GM12878 (cell line): ENCODE measurements around the gene RNFT2. TPM values are rescaled to one million over a fixed set of nuclear protein-coding genes. Genes with fewer than 3 reads are reported as not detected.

Experiments used
- ATAC-seq: fragments of 200-7000 bp; cut with Tn5 transposase; 3 replicates; pipeline ENCODE4 v1.9.1; 2020; ENCODE audit warnings: mild to moderate bottlenecking, moderate library complexity
- BruUV-seq: library from RNA; stranded (reverse); fragments of 400-500 nt; replicated peaks from 2 replicates; lab custom pipeline; 2021; lab: Mats Ljungman, UMichigan
- CTCF ChIA-PET: fragments of 300-600 bp; sonication (Branson Sonifier 250); formaldehyde crosslinking; extraction: SDS; loops from one replicate; lab custom pipeline; 2021; ENCODE audit warnings: inconsistent platforms; lab: Yijun Ruan, JAX
- POLR2A ChIA-PET: fragments of 350-600 bp; formaldehyde crosslinking; extraction: SDS; loops from one replicate; lab custom pipeline; 2021; ENCODE audit warnings: inconsistent platforms; lab: Charles Lee
- RAD21 ChIA-PET: fragments of 300-600 bp; sonication (Branson Sonifier 250); formaldehyde crosslinking; loops from one replicate; lab custom pipeline; 2023; ENCODE audit warnings: antibody characterized with exemption; ENCODE audit not compliant: unreplicated experiment; lab: Charles Lee
- SMC1A ChIA-PET: fragments of 300-600 bp; sonication (Branson Sonifier 250); formaldehyde crosslinking; loops from one replicate; lab custom pipeline; 2023; ENCODE audit not compliant: unreplicated experiment, uncharacterized antibody; lab: Charles Lee
- DNase-seq: peaks from one replicate; pipeline ENCODE4 v3.0.0-alpha.2; 2011; ENCODE audit warnings: low read depth, low spot score
- FAIRE-seq: peaks from 3 replicates; lab custom pipeline; 2011; peaks lifted over from hg19 to GRCh38; lab: Jason Lieb, UNC
- H2AFZ ChIP-seq: 2 replicates; pipeline ENCODE4 v1.6.0; 2011; ENCODE audit warnings: low read depth, low read length, control low read depth; ENCODE audit not compliant: control insufficient read depth
- H3K27ac ChIP-seq: 2 replicates; pipeline ENCODE4 v1.5.1; 2011; ENCODE audit warnings: control low read depth; ENCODE audit not compliant: control insufficient read depth, insufficient read depth
- H3K27me3 ChIP-seq, 2 experiments: replicated peaks in 1 of 2; 2 replicates each; pipeline versions ENCODE4 v1.6.0 to v1.6.1; 2011; ENCODE audit warnings: low read length in 1 of 2; ENCODE audit not compliant: control insufficient read depth in 2 of 2, insufficient read depth in 2 of 2
- H3K36me3 ChIP-seq, 2 experiments: 2 replicates each; pipeline ENCODE4 v1.5.1; 2011; ENCODE audit warnings: low read length in 1 of 2; ENCODE audit not compliant: control insufficient read depth in 2 of 2, insufficient read depth in 2 of 2
- H3K4me1 ChIP-seq: 2 replicates; pipeline ENCODE4 v1.6.1; 2011; ENCODE audit warnings: mild to moderate bottlenecking, low read length, moderate library complexity, mixed read lengths; ENCODE audit not compliant: control insufficient read depth, insufficient read depth
- H3K4me2 ChIP-seq: 2 replicates; pipeline ENCODE4 v1.6.0; 2011; ENCODE audit warnings: control low read depth; ENCODE audit not compliant: control insufficient read depth, insufficient read depth
- H3K4me3 ChIP-seq: fragments of 200-600 bp; sonication (generic); 2 replicates; pipeline ENCODE4 v1.5.1; 2016
- H3K79me2 ChIP-seq: 2 replicates; pipeline ENCODE4 v1.6.0; 2011; ENCODE audit warnings: low read length; ENCODE audit not compliant: control insufficient read depth, insufficient read depth
- H3K9ac ChIP-seq: 2 replicates; pipeline ENCODE4 v1.8.0; 2011; ENCODE audit warnings: low read length, control low read depth, mixed read lengths; ENCODE audit not compliant: control insufficient read depth, insufficient read depth
- H3K9me3 ChIP-seq: replicated peaks from 3 replicates; pipeline ENCODE4 v1.5.1; 2011; ENCODE audit warnings: mild to moderate bottlenecking, low read length; ENCODE audit not compliant: control insufficient read depth, insufficient read depth
- H4K20me1 ChIP-seq: 2 replicates; pipeline ENCODE4 v1.6.0; 2011; ENCODE audit not compliant: control insufficient read depth, insufficient read depth
- BACH1 ChIP-seq: fragments of 450-650 bp; IDR thresholded peaks from 2 replicates; pipeline ENCODE4 v1.6.1; 2017; ENCODE audit warnings: mild to moderate bottlenecking, borderline replicate concordance
- BCL11A ChIP-seq: IDR thresholded peaks from 2 replicates; pipeline ENCODE4 v1.6.1; 2011; ENCODE audit warnings: low read depth, low read length
- CHD1 ChIP-seq: IDR thresholded peaks from 2 replicates; pipeline ENCODE4 v1.6.1; 2012; ENCODE audit warnings: low read depth, low read length, improper control_type of control experiment
- CREB1 ChIP-seq: IDR thresholded peaks from 2 replicates; pipeline ENCODE4 v1.6.1; 2012; ENCODE audit warnings: low read depth, mild to moderate bottlenecking, inconsistent platforms
- EED ChIP-seq: sonication (generic); IDR thresholded peaks from 2 replicates; pipeline ENCODE4 v1.6.1; 2016; ENCODE audit warnings: antibody characterized with exemption, low read depth
- ELK1 ChIP-seq: IDR thresholded peaks from 2 replicates; pipeline ENCODE4 v1.6.1; 2012; ENCODE audit warnings: low read depth, low read length, improper control_type of control experiment
- HDGF ChIP-seq: fragments of 450-650 bp; IDR thresholded peaks from 2 replicates; pipeline ENCODE4 v1.6.1; 2016; ENCODE audit warnings: antibody characterized with exemption
- KAT2A ChIP-seq: conservative IDR thresholded peaks from 2 replicates; pipeline ENCODE4 v1.6.1; 2011; ENCODE audit warnings: low read depth, low read length; ENCODE audit not compliant: control insufficient read depth
- NR2C1 ChIP-seq: fragments of 450-650 bp; IDR thresholded peaks from 2 replicates; pipeline ENCODE4 v1.6.1; 2017; ENCODE audit warnings: antibody characterized with exemption, mild to moderate bottlenecking, moderate library complexity
- NR2C2 ChIP-seq: IDR thresholded peaks from 2 replicates; pipeline ENCODE4 v1.6.1; 2011; ENCODE audit warnings: borderline replicate concordance, low read depth; ENCODE audit not compliant: control insufficient read depth, insufficient read length
- RAD21 ChIP-seq: IDR thresholded peaks from 2 replicates; pipeline ENCODE4 v1.6.1; 2011; ENCODE audit warnings: mild to moderate bottlenecking, low read depth, low read length, moderate library complexity; ENCODE audit not compliant: insufficient read depth
- REST ChIP-seq: IDR thresholded peaks from 2 replicates; pipeline ENCODE4 v1.6.1; 2012; ENCODE audit warnings: mild to moderate bottlenecking, low read depth, low read length
- SMARCA5 ChIP-seq: fragments of 450-650 bp; IDR thresholded peaks from 2 replicates; pipeline ENCODE4 v1.6.1; 2017; ENCODE audit warnings: mild to moderate bottlenecking
- SRF ChIP-seq, 2 experiments: IDR thresholded peaks; 2 replicates each; pipeline ENCODE4 v1.6.1; 2011; ENCODE audit warnings: low read depth in 2 of 2, low read length in 2 of 2, mild to moderate bottlenecking in 1 of 2, moderate library complexity in 1 of 2
- STAT3 ChIP-seq: IDR thresholded peaks from 2 replicates; pipeline ENCODE4 v1.6.1; 2011; ENCODE audit warnings: low read depth, low read length, improper control_type of control experiment
- SUZ12 ChIP-seq: fragments of 200-600 bp; sonication (generic); IDR thresholded peaks from one replicate; pipeline ENCODE4 v1.6.1; 2018; ENCODE audit warnings: antibody characterized with exemption, mild to moderate bottlenecking; ENCODE audit not compliant: unreplicated experiment
- TCF7 ChIP-seq: IDR thresholded peaks from 2 replicates; pipeline ENCODE4 v1.6.1; 2014; ENCODE audit warnings: antibody characterized with exemption, borderline replicate concordance
- USF2 ChIP-seq: IDR thresholded peaks from 2 replicates; pipeline ENCODE4 v1.6.1; 2011; ENCODE audit warnings: low read depth, low read length, improper control_type of control experiment, borderline replicate concordance
- ZNF384 ChIP-seq: IDR thresholded peaks from 2 replicates; pipeline ENCODE4 v1.6.1; 2012; ENCODE audit warnings: low read depth, mild to moderate bottlenecking, low read length, improper control_type of control experiment, borderline replicate concordance
- WGBS: methylation state at CpG from one replicate; pipeline ENCODE4 v1.1.6; 2016; ENCODE audit warnings: low lambda C conversion rate; ENCODE audit not compliant: insufficient replicate concordance, insufficient coverage; ENCODE audit errors: missing lambda C conversion rate; 5-methylcytosine and 5-hydroxymethylcytosine counted together
- in situ Hi-C: fragments of 300-500 bp; cut with MboI; formaldehyde crosslinking; loops from 9 replicates; pipeline ENCODE4 v1.14.3; 2018; ENCODE audit warnings: mixed read lengths
- intact Hi-C: fragments of 100-400 bp; cut with micrococcal nuclease; formaldehyde crosslinking; loops from one replicate; pipeline ENCODE4 v1.14.2; 2022; ENCODE audit not compliant: unreplicated experiment
- polyA plus RNA-seq, 11 experiments: library from polyadenylated mRNA; depleted of rRNA in 4 of 11; unstranded in 6 of 11; stranded (reverse) in 5 of 11; fragments of >200 nt; fragmentation: Nextera tagmentation in 4 of 11; fragmentation: Illumina TruSeq in 1 of 11; extraction: Ambion mirVana in 4 of 11; extraction: Trizol in 1 of 11; gene quantifications; 1 replicate in 1 of 11; 2 replicates in 10 of 11; pipeline versions ENCODE4 v1.2.1 to v1.2.3, GENCODE V29; 2011 to 2016; ENCODE audit warnings: inconsistent platforms in 2 of 11, missing spikeins in 2 of 11, low read depth in 1 of 11
- total RNA-seq, 4 experiments: library from RNA; depleted of rRNA in 3 of 4; stranded (reverse); fragments of >200 nt in 3 of 4; fragmentation: Illumina TruSeq in 1 of 4; extraction: Trizol in 1 of 4; gene quantifications; 2 replicates each; pipeline versions ENCODE4 v1.2.1 to v1.2.3, GENCODE V29; 2013 to 2021

Gene RNFT2
- total and polyA plus RNA-seq, 10 of the 15 experiments (the other 5 are each of a cell fraction or from before 2014, with no cell fraction given) = 2.5 to 17.3 (median 9.7) TPM

GRCh38 chr12:116861320-116861719, 123.2 kb downstream of the RNFT2 start:
- WGBS = under 1% methylated on average over 12 of the region's 12 CpGs
- intact Hi-C loops (no loop called here), in situ Hi-C loops (no loop called here)
- H3K36me3 ChIP-seq = no peaks in the 10 kb centered on the region
- ChIA-PET CTCF (interaction anchor here (1.1 kb wide), 1 partner anchor 259 kb away, joined by 3 read pairs; no protein-coding TSS in a partner anchor), POLR2A (interaction anchor here (0.6 to 1.1 kb wide), 2 partner anchors 42 to 51 kb away, joined by 4 to 6 read pairs; no protein-coding TSS in a partner anchor), SMC1A (interaction anchor here (0.6 kb wide), 1 partner anchor 1535 kb away, joined by 3 read pairs; no protein-coding TSS in a partner anchor), RAD21 (interaction anchor here (1.1 kb wide), 1 partner anchor 259 kb away, joined by 3 read pairs; no protein-coding TSS in a partner anchor)
- peak overlapping the region; percentile 73 for H3K4me2 ChIP-seq
- DNase-seq (peak; percentile 43), FAIRE-seq (peak; percentile 62), ATAC-seq (peak; percentile 91)
- no peaks in the 10 kb centered on the region for H4K20me1 ChIP-seq
- no TSS peak for BruUV-seq
- no peak overlapping the region for H3K27ac ChIP-seq
- no peak overlapping the region for H2AFZ ChIP-seq
- no peaks in the 10 kb centered on the region for H3K9me3 ChIP-seq
- H3K27me3 ChIP-seq = no peaks in the 10 kb centered on the region
- peak overlapping the region; percentile 55; the same call in 1 of the 2 replicates for H3K4me3 ChIP-seq
- no peak overlapping the region for H3K9ac ChIP-seq
- H3K4me1 ChIP-seq = peaks cover 23% of the 10 kb centered on the region
- no peaks in the 10 kb centered on the region for H3K79me2 ChIP-seq
- TF ChIP-seq BACH1 (no peak), HDGF (no peak), EED (peak; percentile 51; the same call in 1 of the 2 replicates), KAT2A (no peak), NR2C2 (no peak), RAD21 (no peak), CREB1 (peak; percentile 80), ELK1 (no peak), TCF7 (no peak), SRF (IDR thresholded peaks at IDR 0.05; ENCODE audit: low read depth in 2 of 2, low read length in 2 of 2) (no peak), SMARCA5 (no peak), SUZ12 (no peak), REST (no peak), BCL11A (no peak), STAT3 (no peak), ZNF384 (no peak), USF2 (no peak), CHD1 (no peak), NR2C1 (no peak)
